K562 (cell line): ENCODE results near the gene IRF2BP2. TPM values are rescaled to one million over a fixed set of nuclear protein-coding genes. Genes with fewer than 3 reads are reported as not detected.

ENCODE experiments used
- CHD2 ChIP-seq: IDR thresholded peaks from 2 replicates; pipeline ENCODE4 v1.6.1; 2011; ENCODE audit warnings: low read depth, low read length
- E2F8 ChIP-seq: fragments of 450-650 bp; IDR thresholded peaks from 2 replicates; pipeline ENCODE4 v1.7.1; 2018; ENCODE audit warnings: mild to moderate bottlenecking, low read depth; ENCODE audit not compliant: partially characterized antibody
- RBM39 ChIP-seq: fragments of 200-400 bp; formaldehyde crosslinking; optimal IDR thresholded peaks from 2 replicates; pipeline ENCODE3; 2018; ENCODE audit warnings: low read depth, low read length
- SAP30 ChIP-seq: fragments of 200-600 bp; sonication (generic); IDR thresholded peaks from 2 replicates; pipeline ENCODE4 v1.6.1; 2012; ENCODE audit warnings: borderline replicate concordance, low read depth, mild to moderate bottlenecking, moderate library complexity, low read length, control low read depth, inconsistent platforms; ENCODE audit not compliant: insufficient read depth, poor library complexity, severe bottlenecking
- SIX5 ChIP-seq, 2 experiments: IDR thresholded peaks; 2 replicates each; pipeline ENCODE4 v1.6.1; 2011; ENCODE audit warnings: low read length in 2 of 2, borderline replicate concordance in 1 of 2, low read depth in 1 of 2, mild to moderate bottlenecking in 1 of 2, moderate library complexity in 1 of 2; ENCODE audit not compliant: insufficient read depth in 1 of 2
- ZBTB34 ChIP-seq: fragments of 250-450 bp; sonication (Bioruptor Pico); IDR thresholded peaks from 2 replicates; pipeline ENCODE4 v1.8.0; 2021; ENCODE audit warnings: mild to moderate bottlenecking, moderate library complexity
- ZNF197 ChIP-seq: fragments of 200-800 bp; sonication (Bioruptor generic); IDR thresholded peaks from 2 replicates; pipeline ENCODE4 v1.6.1; 2016; ENCODE audit warnings: low read depth, missing genetic modification characterization, missing compliant biosample characterization
- ZNF395 ChIP-seq: fragments of 200-800 bp; sonication (Bioruptor generic); IDR thresholded peaks from 2 replicates; pipeline ENCODE4 v1.6.1; 2017; ENCODE audit warnings: missing genetic modification characterization, missing compliant biosample characterization
- polyA plus RNA-seq, 8 experiments: library from polyadenylated mRNA; depleted of rRNA in 4 of 8; stranded (reverse) in 5 of 8; unstranded in 3 of 8; fragments of >200 nt; fragmentation: Nextera tagmentation in 2 of 8; fragmentation: Illumina TruSeq in 1 of 8; extraction: Ambion mirVana in 2 of 8; extraction: Trizol in 1 of 8; gene quantifications; 2 replicates each; pipeline versions ENCODE4 v1.2.1 to v1.2.3, GENCODE V29; 2011 to 2014; ENCODE audit warnings: inconsistent platforms in 1 of 8, missing spikeins in 1 of 8
- total RNA-seq, 7 experiments: library from RNA; depleted of rRNA in 6 of 7; stranded (reverse); fragments of >200 nt in 6 of 7; fragmentation: Illumina TruSeq in 2 of 7; extraction: Trizol in 2 of 7; gene quantifications; 2 replicates each; pipeline versions ENCODE4 v1.2.1 to v1.2.3, GENCODE V29; 2011 to 2021; ENCODE audit warnings: low replicate concordance in 1 of 7
- TF ChIP-seq, protein P1 (sequence below): sonication (generic); formaldehyde crosslinking; IDR thresholded peaks from 2 replicates; pipeline ENCODE4 v1.8.0; 2023; ENCODE audit warnings: mild to moderate bottlenecking, missing genetic modification reagents
- TF ChIP-seq, protein P2 (sequence below): fragments of 200-800 bp; sonication (Bioruptor generic); IDR thresholded peaks from 2 replicates; pipeline ENCODE4 v1.6.1; 2016; ENCODE audit warnings: missing genetic modification characterization, missing compliant biosample characterization
- TF ChIP-seq, protein P3 (sequence below): fragments of 450-650 bp; formaldehyde crosslinking; IDR thresholded peaks from 2 replicates; pipeline ENCODE4 v1.4.0; 2020; ENCODE audit warnings: mild to moderate bottlenecking, moderate library complexity

The IRF2BP2 gene
- total and polyA plus RNA-seq, 9 of the 15 experiments (the other 6 are each of a cell fraction or from before 2014, with no cell fraction given): 7.7 to 68.6 (median 22.1) TPM

GRCh38 chr1:234555390-234556024 is 54.5 kb downstream of the IRF2BP2 start (continued):
- TF ChIP-seq ZNF395 (CRISPR knock-in tag) (peak; percentile 9; the same call in 1 of the 2 replicates), SIX5 (IDR thresholded peaks at IDR 0.05; ENCODE audit: borderline replicate concordance in 1 of 2, insufficient read depth in 1 of 2, low read depth in 1 of 2, low read length in 2 of 2) (no peak), CHD2 (no peak), ZBTB34 (CRISPR knock-in tag) (no peak), SAP30 (no peak), E2F8 (no peak), RBM39 (no peak), ZNF197 (CRISPR knock-in tag) (no peak)
- TF ChIP-seq, protein P1, sequence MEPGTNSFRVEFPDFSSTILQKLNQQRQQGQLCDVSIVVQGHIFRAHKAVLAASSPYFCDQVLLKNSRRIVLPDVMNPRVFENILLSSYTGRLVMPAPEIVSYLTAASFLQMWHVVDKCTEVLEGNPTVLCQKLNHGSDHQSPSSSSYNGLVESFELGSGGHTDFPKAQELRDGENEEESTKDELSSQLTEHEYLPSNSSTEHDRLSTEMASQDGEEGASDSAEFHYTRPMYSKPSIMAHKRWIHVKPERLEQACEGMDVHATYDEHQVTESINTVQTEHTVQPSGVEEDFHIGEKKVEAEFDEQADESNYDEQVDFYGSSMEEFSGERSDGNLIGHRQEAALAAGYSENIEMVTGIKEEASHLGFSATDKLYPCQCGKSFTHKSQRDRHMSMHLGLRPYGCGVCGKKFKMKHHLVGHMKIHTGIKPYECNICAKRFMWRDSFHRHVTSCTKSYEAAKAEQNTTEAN (CRISPR knock-in tag): no peak
- TF ChIP-seq, protein P2, sequence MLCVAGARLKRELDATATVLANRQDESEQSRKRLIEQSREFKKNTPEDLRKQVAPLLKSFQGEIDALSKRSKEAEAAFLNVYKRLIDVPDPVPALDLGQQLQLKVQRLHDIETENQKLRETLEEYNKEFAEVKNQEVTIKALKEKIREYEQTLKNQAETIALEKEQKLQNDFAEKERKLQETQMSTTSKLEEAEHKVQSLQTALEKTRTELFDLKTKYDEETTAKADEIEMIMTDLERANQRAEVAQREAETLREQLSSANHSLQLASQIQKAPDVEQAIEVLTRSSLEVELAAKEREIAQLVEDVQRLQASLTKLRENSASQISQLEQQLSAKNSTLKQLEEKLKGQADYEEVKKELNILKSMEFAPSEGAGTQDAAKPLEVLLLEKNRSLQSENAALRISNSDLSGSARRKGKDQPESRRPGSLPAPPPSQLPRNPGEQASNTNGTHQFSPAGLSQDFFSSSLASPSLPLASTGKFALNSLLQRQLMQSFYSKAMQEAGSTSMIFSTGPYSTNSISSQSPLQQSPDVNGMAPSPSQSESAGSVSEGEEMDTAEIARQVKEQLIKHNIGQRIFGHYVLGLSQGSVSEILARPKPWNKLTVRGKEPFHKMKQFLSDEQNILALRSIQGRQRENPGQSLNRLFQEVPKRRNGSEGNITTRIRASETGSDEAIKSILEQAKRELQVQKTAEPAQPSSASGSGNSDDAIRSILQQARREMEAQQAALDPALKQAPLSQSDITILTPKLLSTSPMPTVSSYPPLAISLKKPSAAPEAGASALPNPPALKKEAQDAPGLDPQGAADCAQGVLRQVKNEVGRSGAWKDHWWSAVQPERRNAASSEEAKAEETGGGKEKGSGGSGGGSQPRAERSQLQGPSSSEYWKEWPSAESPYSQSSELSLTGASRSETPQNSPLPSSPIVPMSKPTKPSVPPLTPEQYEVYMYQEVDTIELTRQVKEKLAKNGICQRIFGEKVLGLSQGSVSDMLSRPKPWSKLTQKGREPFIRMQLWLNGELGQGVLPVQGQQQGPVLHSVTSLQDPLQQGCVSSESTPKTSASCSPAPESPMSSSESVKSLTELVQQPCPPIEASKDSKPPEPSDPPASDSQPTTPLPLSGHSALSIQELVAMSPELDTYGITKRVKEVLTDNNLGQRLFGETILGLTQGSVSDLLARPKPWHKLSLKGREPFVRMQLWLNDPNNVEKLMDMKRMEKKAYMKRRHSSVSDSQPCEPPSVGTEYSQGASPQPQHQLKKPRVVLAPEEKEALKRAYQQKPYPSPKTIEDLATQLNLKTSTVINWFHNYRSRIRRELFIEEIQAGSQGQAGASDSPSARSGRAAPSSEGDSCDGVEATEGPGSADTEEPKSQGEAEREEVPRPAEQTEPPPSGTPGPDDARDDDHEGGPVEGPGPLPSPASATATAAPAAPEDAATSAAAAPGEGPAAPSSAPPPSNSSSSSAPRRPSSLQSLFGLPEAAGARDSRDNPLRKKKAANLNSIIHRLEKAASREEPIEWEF (CRISPR knock-in tag): no peak
- TF ChIP-seq, protein P3, sequence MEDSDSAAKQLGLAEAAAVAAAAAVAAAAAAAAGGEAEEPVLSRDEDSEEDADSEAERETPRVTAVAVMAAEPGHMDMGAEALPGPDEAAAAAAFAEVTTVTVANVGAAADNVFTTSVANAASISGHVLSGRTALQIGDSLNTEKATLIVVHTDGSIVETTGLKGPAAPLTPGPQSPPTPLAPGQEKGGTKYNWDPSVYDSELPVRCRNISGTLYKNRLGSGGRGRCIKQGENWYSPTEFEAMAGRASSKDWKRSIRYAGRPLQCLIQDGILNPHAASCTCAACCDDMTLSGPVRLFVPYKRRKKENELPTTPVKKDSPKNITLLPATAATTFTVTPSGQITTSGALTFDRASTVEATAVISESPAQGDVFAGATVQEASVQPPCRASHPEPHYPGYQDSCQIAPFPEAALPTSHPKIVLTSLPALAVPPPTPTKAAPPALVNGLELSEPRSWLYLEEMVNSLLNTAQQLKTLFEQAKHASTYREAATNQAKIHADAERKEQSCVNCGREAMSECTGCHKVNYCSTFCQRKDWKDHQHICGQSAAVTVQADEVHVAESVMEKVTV (CRISPR knock-in tag): no peak
